ENCODE data around the gene ULK3.

The ULK3 gene

GRCh38 chr15:74807282-74807681 is 35.7 kb downstream of the ULK3 start:
- Histone ChIP-seq H4K20me1 (ENCODE audit: control insufficient read depth, insufficient read depth, low read depth, low read length) (0 out of 2 replicates have a peak, but pooled peaks cover 2% of the 10 kb centered on the region), H3K79me2 (ENCODE audit: control insufficient read depth, low read length) (no peaks in the 10 kb centered on the region), H3F3A (ENCODE audit: control insufficient read depth, insufficient read depth) (peaks cover 29% of the 10 kb centered on the region), H3K27me3 (ENCODE audit: control insufficient read depth, low read length) (peaks cover 8% of the 10 kb centered on the region), H3K36me3 (ENCODE audit: control insufficient read depth, low read length) (peaks cover 28% of the 10 kb centered on the region), H3K4me2 (ENCODE audit: low read length) (no peak overlapping the region), H3K9me2 (replicated peaks; ENCODE audit: control insufficient read depth, low read length) (no peaks in the 10 kb centered on the region), H3K4me1 (ENCODE audit: control insufficient read depth, low read length) (peaks cover 8% of the 10 kb centered on the region), H3K9me3 (ENCODE audit: control insufficient read depth, insufficient read depth, low read length) (no peaks in the 10 kb centered on the region), H3K27ac (ENCODE audit: low read depth, low read length) (no peak overlapping the region), H3K4me3 (ENCODE audit: low read length) (no peak overlapping the region)
- TF ChIP-seq EZH2phosphoT487 (IDR thresholded peaks at IDR 0.05; ENCODE audit: borderline replicate concordance, low read length), result no peak
- TF ChIP-seq, protein P1, sequence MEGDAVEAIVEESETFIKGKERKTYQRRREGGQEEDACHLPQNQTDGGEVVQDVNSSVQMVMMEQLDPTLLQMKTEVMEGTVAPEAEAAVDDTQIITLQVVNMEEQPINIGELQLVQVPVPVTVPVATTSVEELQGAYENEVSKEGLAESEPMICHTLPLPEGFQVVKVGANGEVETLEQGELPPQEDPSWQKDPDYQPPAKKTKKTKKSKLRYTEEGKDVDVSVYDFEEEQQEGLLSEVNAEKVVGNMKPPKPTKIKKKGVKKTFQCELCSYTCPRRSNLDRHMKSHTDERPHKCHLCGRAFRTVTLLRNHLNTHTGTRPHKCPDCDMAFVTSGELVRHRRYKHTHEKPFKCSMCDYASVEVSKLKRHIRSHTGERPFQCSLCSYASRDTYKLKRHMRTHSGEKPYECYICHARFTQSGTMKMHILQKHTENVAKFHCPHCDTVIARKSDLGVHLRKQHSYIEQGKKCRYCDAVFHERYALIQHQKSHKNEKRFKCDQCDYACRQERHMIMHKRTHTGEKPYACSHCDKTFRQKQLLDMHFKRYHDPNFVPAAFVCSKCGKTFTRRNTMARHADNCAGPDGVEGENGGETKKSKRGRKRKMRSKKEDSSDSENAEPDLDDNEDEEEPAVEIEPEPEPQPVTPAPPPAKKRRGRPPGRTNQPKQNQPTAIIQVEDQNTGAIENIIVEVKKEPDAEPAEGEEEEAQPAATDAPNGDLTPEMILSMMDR (IDR thresholded peaks at IDR 0.05; ENCODE audit: low read depth, low read length, poor library complexity, severe bottlenecking), result no peak

DNA sequence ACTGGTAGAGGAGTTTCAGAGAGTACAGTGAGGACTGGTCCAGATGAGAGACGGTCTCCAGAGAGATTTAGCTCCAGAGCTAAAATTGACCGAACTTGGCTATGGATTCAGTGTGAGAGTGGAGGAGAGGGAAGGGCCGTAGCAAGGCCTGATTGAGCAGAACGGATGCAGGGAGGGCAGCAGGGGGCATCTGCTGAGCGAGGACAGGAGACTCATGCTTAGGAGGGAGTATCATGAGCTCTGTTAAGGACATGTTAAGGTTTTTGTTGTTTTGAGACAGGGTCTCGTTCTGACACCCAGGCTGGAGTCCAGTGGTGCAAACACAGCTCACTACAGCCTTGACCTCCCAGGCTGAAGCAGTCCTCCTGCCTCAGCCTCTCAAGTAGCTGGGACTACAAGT is 38.0 kb downstream of the ULK3 start:
- H3K9me3 ChIP-seq (ENCODE audit: control insufficient read depth, insufficient read depth, low read length), result no peaks in the 10 kb centered on the region
- H3K36me3 ChIP-seq (ENCODE audit: control insufficient read depth, low read length), result peaks cover 51% of the 10 kb centered on the region
- no peak overlapping the region for H3K27ac ChIP-seq (ENCODE audit: low read depth, low read length)
- peaks cover 21% of the 10 kb centered on the region for H4K20me1 ChIP-seq (ENCODE audit: control insufficient read depth, insufficient read depth, low read depth, low read length)
- peaks cover 8% of the 10 kb centered on the region for H3K27me3 ChIP-seq (ENCODE audit: control insufficient read depth, low read length)
- peaks cover 29% of the 10 kb centered on the region for H3F3A ChIP-seq (ENCODE audit: control insufficient read depth, insufficient read depth)
- H3K9me2 ChIP-seq (replicated peaks; ENCODE audit: control insufficient read depth, low read length), result no peaks in the 10 kb centered on the region
- peaks cover 15% of the 10 kb centered on the region for H3K4me1 ChIP-seq (ENCODE audit: control insufficient read depth, low read length)
- peaks cover 1% of the 10 kb centered on the region; the same call in 1 of the 2 replicates for H3K79me2 ChIP-seq (ENCODE audit: control insufficient read depth, low read length)
- no peak for TF ChIP-seq EZH2phosphoT487 (IDR thresholded peaks at IDR 0.05; ENCODE audit: borderline replicate concordance, low read length)
- TF ChIP-seq, protein P1 (IDR thresholded peaks at IDR 0.05; ENCODE audit: low read depth, low read length, poor library complexity, severe bottlenecking), result no peak
- no peak overlapping the region for H3K4me2 ChIP-seq (ENCODE audit: low read length)
- no peak overlapping the region for H3K4me3 ChIP-seq (ENCODE audit: low read length)

DNA sequence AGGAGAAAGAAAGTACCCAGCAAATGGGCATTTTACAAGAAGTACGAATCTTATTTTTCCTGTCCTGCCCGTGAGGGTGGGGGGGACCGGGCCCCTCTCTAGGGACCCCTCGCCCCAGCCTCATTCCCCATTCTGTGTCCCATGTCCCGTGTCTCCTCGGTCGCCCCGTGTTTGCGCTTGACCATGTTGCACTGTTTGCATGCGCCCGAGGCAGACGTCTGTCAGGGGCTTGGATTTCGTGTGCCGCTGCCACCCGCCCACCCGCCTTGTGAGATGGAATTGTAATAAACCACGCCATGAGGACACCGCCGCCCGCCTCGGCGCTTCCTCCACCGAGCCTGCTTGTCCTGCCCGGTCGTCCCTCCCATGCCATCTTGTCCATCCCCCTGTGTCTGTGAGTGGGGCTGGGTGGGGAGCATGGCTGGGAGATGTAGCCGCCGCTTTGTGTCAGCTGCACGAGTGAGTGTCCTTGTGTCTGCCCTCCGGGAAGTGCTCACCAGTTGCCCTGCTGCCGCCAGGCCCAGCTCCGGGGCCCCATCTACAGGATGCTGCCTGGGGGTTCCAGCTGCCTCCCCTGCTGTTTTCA is 40.0 kb downstream of the ULK3 start:
- Histone ChIP-seq H3F3A (ENCODE audit: control insufficient read depth, insufficient read depth) (peaks cover 28% of the 10 kb centered on the region), H3K4me1 (ENCODE audit: control insufficient read depth, low read length) (peaks cover 27% of the 10 kb centered on the region), H3K9me2 (replicated peaks; ENCODE audit: control insufficient read depth, low read length) (no peaks in the 10 kb centered on the region), H4K20me1 (ENCODE audit: control insufficient read depth, insufficient read depth, low read depth, low read length) (peaks cover 34% of the 10 kb centered on the region), H3K36me3 (ENCODE audit: control insufficient read depth, low read length) (peaks cover 71% of the 10 kb centered on the region), H3K27me3 (ENCODE audit: control insufficient read depth, low read length) (no peaks in the 10 kb centered on the region), H3K4me3 (ENCODE audit: low read length) (no peak overlapping the region), H3K27ac (ENCODE audit: low read depth, low read length) (no peak overlapping the region), H3K4me2 (ENCODE audit: low read length) (no peak overlapping the region), H3K9me3 (ENCODE audit: control insufficient read depth, insufficient read depth, low read length) (no peaks in the 10 kb centered on the region), H3K79me2 (ENCODE audit: control insufficient read depth, low read length) (peaks cover 16% of the 10 kb centered on the region)
- TF ChIP-seq, protein P1 (IDR thresholded peaks at IDR 0.05; ENCODE audit: low read depth, low read length, poor library complexity, severe bottlenecking), result no peak
- no peak for TF ChIP-seq EZH2phosphoT487 (IDR thresholded peaks at IDR 0.05; ENCODE audit: borderline replicate concordance, low read length)
